HCT116 (cell line): ENCODE measurements around the gene ELOVL5. TPM values are rescaled to one million over a fixed set of nuclear protein-coding genes. Genes with fewer than 3 reads are reported as not detected.

Experiments used
- ATAC-seq: fragments of 200-7000 bp; cut with Tn5 transposase; 2 replicates; pipeline ENCODE4 v1.9.1; 2020; ENCODE audit warnings: mild to moderate bottlenecking, moderate library complexity
- BruUV-seq: library from RNA; stranded (reverse); fragments of 400-500 nt; replicated peaks from 2 replicates; lab custom pipeline; 2021; lab: Mats Ljungman, UMichigan
- CTCF ChIA-PET: fragments of 300-600 bp; sonication (Branson Sonifier 250); formaldehyde crosslinking; loops from one replicate; lab custom pipeline; 2021; ENCODE audit warnings: antibody characterized with exemption; lab: Charles Lee
- POLR2A ChIA-PET: fragments of 300-600, 350-600 bp; sonication (Branson Sonifier 250); formaldehyde crosslinking; loops from one replicate; lab custom pipeline; 2021; ENCODE audit warnings: antibody characterized with exemption; lab: Charles Lee
- RAD21 ChIA-PET, 2 experiments: fragments of 300-600 bp; sonication (Branson Sonifier 250); formaldehyde crosslinking; loops; one replicate each; lab custom pipeline; 2023; ENCODE audit warnings: low total read pairs in 2 of 2; ENCODE audit not compliant: uncharacterized antibody in 2 of 2, unreplicated experiment in 2 of 2, low non-redundant PET in 1 of 2; lab: Charles Lee
- DNase-seq: peaks from one replicate; pipeline ENCODE4 v3.0.0-alpha.2; 2010; ENCODE audit warnings: low read depth, low spot score
- H2AFZ ChIP-seq: fragments of 200-600 bp; shearing (Covaris generic), sonication (generic); 2 replicates; pipeline ENCODE4 v1.6.1; 2017; ENCODE audit warnings: low read depth, mixed run types, mixed read lengths, antibody characterized with exemption, low read length; ENCODE audit not compliant: poor library complexity, severe bottlenecking
- H3K27ac ChIP-seq: 2 replicates; pipeline ENCODE4 v1.5.1; 2012; ENCODE audit warnings: low read depth, low read length
- H3K27me3 ChIP-seq: fragments of 200-600 bp; sonication (generic); 2 replicates; pipeline ENCODE4 v1.6.1; 2016; ENCODE audit warnings: mixed run types, low read length, mixed read lengths; ENCODE audit not compliant: insufficient read depth
- H3K36me3 ChIP-seq, 2 experiments: fragments of 200-500 bp in 1 of 2; fragments of 200-600 bp in 1 of 2; sonication (Bioruptor generic) in 1 of 2; sonication (generic) in 1 of 2; 2 replicates each; pipeline versions ENCODE4 v1.5.1 to v1.6.1; 2014 to 2016; ENCODE audit warnings: low read length in 2 of 2, inconsistent platforms in 1 of 2, mixed read lengths in 1 of 2, mixed run types in 1 of 2; ENCODE audit not compliant: insufficient read depth in 2 of 2, control insufficient read depth in 1 of 2
- H3K4me1 ChIP-seq, 2 experiments: fragments of 200-600 bp in 1 of 2; sonication (generic) in 1 of 2; 2 replicates each; pipeline versions ENCODE4 v1.5.1 to v1.6.1; 2012 to 2017; ENCODE audit warnings: low read length in 2 of 2, inconsistent platforms in 1 of 2, mild to moderate bottlenecking in 1 of 2, mixed read lengths in 1 of 2, mixed run types in 1 of 2, moderate library complexity in 1 of 2; ENCODE audit not compliant: insufficient read depth in 2 of 2, control insufficient read depth in 1 of 2
- H3K4me2 ChIP-seq: fragments of 200-600 bp; sonication (generic); 2 replicates; pipeline ENCODE4 v1.6.1; 2017; ENCODE audit warnings: mixed run types, low read length, mixed read lengths
- H3K4me3 ChIP-seq, 2 experiments: fragments of 200-600 bp in 1 of 2; sonication (generic) in 1 of 2; replicated peaks in 1 of 2; 2 replicates each; pipeline ENCODE4 v1.5.1; 2011 to 2016; ENCODE audit warnings: low read length in 2 of 2, control low read depth in 1 of 2, low read depth in 1 of 2, mild to moderate bottlenecking in 1 of 2, mixed read lengths in 1 of 2, mixed run types in 1 of 2
- H3K79me2 ChIP-seq: fragments of 200-600 bp; sonication (generic); 2 replicates; pipeline ENCODE4 v1.6.1; 2017; ENCODE audit warnings: mild to moderate bottlenecking, mixed run types, low read length, moderate library complexity, mixed read lengths; ENCODE audit not compliant: insufficient read depth
- H3K9ac ChIP-seq: fragments of 200-600 bp; sonication (generic); 2 replicates; pipeline ENCODE4 v1.6.1; 2016; ENCODE audit warnings: low read length, mixed read lengths
- H3K9me2 ChIP-seq: fragments of 200-600 bp; sonication (generic), shearing (Covaris generic); 2 replicates; pipeline ENCODE4 v1.6.1; 2017; ENCODE audit warnings: mixed run types, mild to moderate bottlenecking, moderate library complexity; ENCODE audit not compliant: insufficient read depth
- H3K9me3 ChIP-seq, 2 experiments: fragments of 200-500 bp in 1 of 2; fragments of 200-600 bp in 1 of 2; sonication (Bioruptor generic) in 1 of 2; sonication (generic) in 1 of 2; 2 replicates each; pipeline ENCODE4 v1.6.1; 2014 to 2017; ENCODE audit warnings: low read length in 2 of 2, mixed read lengths in 2 of 2, inconsistent platforms in 1 of 2, low read depth in 1 of 2, mild to moderate bottlenecking in 1 of 2, mixed run types in 1 of 2, moderate library complexity in 1 of 2; ENCODE audit not compliant: control insufficient read depth in 1 of 2, insufficient read depth in 1 of 2
- H4K20me1 ChIP-seq: fragments of 200-600 bp; sonication (generic), shearing (Covaris generic); 2 replicates; pipeline ENCODE4 v1.6.1; 2017; ENCODE audit warnings: mixed run types, mild to moderate bottlenecking, moderate library complexity; ENCODE audit not compliant: insufficient read depth
- CTCF ChIP-seq, 3 experiments: fragments of 200-600 bp in 1 of 3; sonication (generic) in 1 of 3; IDR thresholded peaks in 2 of 3; conservative IDR thresholded peaks in 1 of 3; 2 replicates each; pipeline ENCODE4 v1.5.1; 2012 to 2017; ENCODE audit warnings: low read depth in 2 of 3, low read length in 2 of 3, antibody characterized with exemption in 1 of 3, borderline replicate concordance in 1 of 3, control low read depth in 1 of 3, mild to moderate bottlenecking in 1 of 3, mixed read lengths in 1 of 3, mixed run types in 1 of 3, moderate library complexity in 1 of 3; ENCODE audit not compliant: insufficient read depth in 1 of 3
- MAX ChIP-seq: IDR thresholded peaks from 2 replicates; pipeline ENCODE4 v1.6.1; 2012
- POLR2A ChIP-seq: IDR thresholded peaks from 2 replicates; pipeline ENCODE4 v1.7.0; 2011; ENCODE audit warnings: borderline replicate concordance; ENCODE audit not compliant: insufficient read depth, insufficient read length; ENCODE audit errors: extremely low read depth
- POLR2AphosphoS5 ChIP-seq: IDR thresholded peaks from 2 replicates; pipeline ENCODE4 v1.6.1; 2011; ENCODE audit warnings: mild to moderate bottlenecking, low read depth, low read length, moderate library complexity
- SP1 ChIP-seq: IDR thresholded peaks from 2 replicates; pipeline ENCODE4 v1.6.1; 2012; ENCODE audit warnings: low read depth
- ZNF274 ChIP-seq: fragments of 200-500 bp; sonication (Bioruptor generic); IDR thresholded peaks from 2 replicates; pipeline ENCODE4 v1.6.1; 2014; ENCODE audit warnings: mild to moderate bottlenecking, low read depth, low read length, inconsistent platforms
- intact Hi-C: fragments of 100-400 bp; cut with micrococcal nuclease; formaldehyde crosslinking; loops from 2 replicates; pipeline ENCODE4 v1.10.0; 2022
- total RNA-seq: library from RNA; stranded (reverse); gene quantifications from one replicate; pipeline ENCODE4 v1.2.1, GENCODE V29; 2021; ENCODE audit not compliant: unreplicated experiment

The ELOVL5 gene
- total RNA-seq, 1 experiment from 2014 or later = 85.3 TPM

- no peak for TF ChIP-seq POLR2AphosphoS5
- no peak for TF ChIP-seq POLR2A
- no peak for TF ChIP-seq SP1
- TF ChIP-seq ZNF274 = no peak
- no peak for TF ChIP-seq CTCF (IDR thresholded peaks at IDR 0.05 in 2 of 3, conservative IDR thresholded peaks at IDR 0.05 in 1 of 3; ENCODE audit: borderline replicate concordance in 1 of 3, insufficient read depth in 1 of 3, low read depth in 2 of 3, low read length in 2 of 3)
- Histone ChIP-seq H3K9me2 (no peaks in the 10 kb centered on the region), H3K9me3 (no peaks in the 10 kb centered on the region), H3K4me2 (no peak overlapping the region), H3K4me1 (no peaks in the 10 kb centered on the region), H3K4me3 (no peak overlapping the region), H3K9ac (no peak overlapping the region), H3K36me3 (peaks cover 0 to 3% of the 10 kb centered on the region in 2 experiments; a peak in 1 of 4 replicates), H4K20me1 (no peaks in the 10 kb centered on the region), H3K27me3 (no peaks in the 10 kb centered on the region), H3K27ac (no peak overlapping the region), H3K79me2 (peaks cover 7% of the 10 kb centered on the region; the same call in 1 of the 2 replicates), H2AFZ (no peak overlapping the region)
- intact Hi-C loops = no loop called here
- ChIA-PET RAD21 (no interaction called here), POLR2A (interaction anchor here (1.2 kb wide), 1 partner anchor 81 kb away, joined by 4 read pairs; no protein-coding TSS in a partner anchor), CTCF (no interaction called here)
- no peak for ATAC-seq
- no peak for DNase-seq
- no TSS peak for BruUV-seq
Observed at GRCh38 chr6:53279293-53279692, 69.5 kb downstream of the ELOVL5 start.

- Histone ChIP-seq H2AFZ (no peak overlapping the region), H3K27ac (no peak overlapping the region), H3K9me3 (no peaks in the 10 kb centered on the region), H3K4me1 (no peaks in the 10 kb centered on the region), H3K36me3 (peaks cover 11 to 23% of the 10 kb centered on the region in 2 experiments; a peak in 2 of 4 replicates), H3K4me2 (no peak overlapping the region), H3K9ac (no peak overlapping the region), H3K9me2 (no peaks in the 10 kb centered on the region), H3K79me2 (no peaks in the 10 kb centered on the region), H3K4me3 (no peak overlapping the region), H3K27me3 (no peaks in the 10 kb centered on the region), H4K20me1 (no peaks in the 10 kb centered on the region)
- DNase-seq (no peak), ATAC-seq (no peak)
- intact Hi-C loops = no loop called here
- ChIA-PET RAD21 (no interaction called here), CTCF (interaction anchor here (0.6 kb wide), 1 partner anchor 460 kb away, joined by 3 read pairs; no protein-coding TSS in a partner anchor), POLR2A (no interaction called here)
- BruUV-seq = no TSS peak
- TF ChIP-seq MAX (no peak), CTCF (IDR thresholded peaks at IDR 0.05 in 2 of 3, conservative IDR thresholded peaks at IDR 0.05 in 1 of 3; ENCODE audit: borderline replicate concordance in 1 of 3, insufficient read depth in 1 of 3, low read depth in 2 of 3, low read length in 2 of 3) (peak in 1 of 3 experiments; percentile 9; a peak in 1 of 6 replicates)
Observed at GRCh38 chr6:53273370-53273769, 75.4 kb downstream of the ELOVL5 start.
